Central memory CD4-positive, alpha-beta T cell (primary cell): ENCODE data around the gene LEUTX.
"Not testable (repeated sequence)": the region's sequence is repeated elsewhere in the genome, so short reads cannot be mapped to it uniquely, and the experiment has no call there.

Experiments
- DNase-seq: peaks from one replicate; pipeline ENCODE4 v3.0.0; 2022
- total RNA-seq, 3 experiments: gene quantifications; one replicate each; lab custom pipeline; 2026; lab: John Stamatoyannopoulos, UW

LEUTX gene
- total RNA-seq = 0 reads per million in 3 experiments

GRCh38 chr19:39778763-39779162 lies at the start of gene LEUTX:
LEUTX (plus strand) TSS chr19:39778854; CDS start chr19:39778921, 67 bp downstream.
- no peak for DNase-seq

- DNase-seq = no peak
These were observed 49.1 kb upstream of the LEUTX start for GRCh38 chr19:39729594-39729993.

GRCh38 chr19:39731685-39732084 lies 47.0 kb upstream of the LEUTX start:
- no peak for DNase-seq

- DNase-seq = no peak
These were observed 44.8 kb upstream of the LEUTX start for GRCh38 chr19:39733841-39734240.

GRCh38 chr19:39735688-39736087 lies 43.0 kb upstream of the LEUTX start:
- DNase-seq = no peak

GRCh38 chr19:39736088-39736487 lies 42.6 kb upstream of the LEUTX start:
- DNase-seq = no peak

- DNase-seq = no peak
These were observed 41.3 kb upstream of the LEUTX start for GRCh38 chr19:39737351-39737750.

- DNase-seq = no peak
These were observed 40.8 kb upstream of the LEUTX start, which contains the start of gene CLC for GRCh38 chr19:39737891-39738290. CLC (minus strand) TSS chr19:39738029; CDS start chr19:39737952, 77 bp downstream.

- DNase-seq = no peak
These were observed 39.8 kb upstream of the LEUTX start for GRCh38 chr19:39738814-39739213.

- DNase-seq = no peak
These were observed 38.3 kb upstream of the LEUTX start for GRCh38 chr19:39740395-39740794.

GRCh38 chr19:39745643-39746042 lies 33.0 kb upstream of the LEUTX start:
- DNase-seq = no peak

- no peak for DNase-seq
These were observed 31.7 kb upstream of the LEUTX start for GRCh38 chr19:39746836-39747529.

- no peak for DNase-seq
These were observed 28.7 kb upstream of the LEUTX start for GRCh38 chr19:39749981-39750380.

GRCh38 chr19:39752390-39752789 lies 26.3 kb upstream of the LEUTX start:
- no peak for DNase-seq

GRCh38 chr19:39752795-39753194 lies 25.9 kb upstream of the LEUTX start:
- DNase-seq = no peak

- no peak for DNase-seq
These were observed 24.1 kb upstream of the LEUTX start for GRCh38 chr19:39754544-39754943.

GRCh38 chr19:39754971-39755370 lies 23.7 kb upstream of the LEUTX start:
- DNase-seq = no peak

- DNase-seq = no peak
These were observed 19.0 kb upstream of the LEUTX start for GRCh38 chr19:39759457-39760184.

GRCh38 chr19:39761851-39762250 lies 16.8 kb upstream of the LEUTX start:
- DNase-seq = not testable (repeated sequence)

GRCh38 chr19:39765091-39766076 lies 13.3 kb upstream of the LEUTX start:
- peak; percentile 4 for DNase-seq

- DNase-seq = no peak
These were observed 10.3 kb upstream of the LEUTX start for GRCh38 chr19:39768334-39768733.

GRCh38 chr19:39768786-39769185 lies 9.9 kb upstream of the LEUTX start:
- DNase-seq = no peak

GRCh38 chr19:39780894-39781293 lies 2.2 kb downstream of the LEUTX start:
- no peak for DNase-seq
